ENCODE results near the gene EOMES. TPM values are rescaled to one million over a fixed set of nuclear protein-coding genes. Genes with fewer than 3 reads are reported as not detected.

The EOMES gene
- total RNA-seq, 5 donors from 2014 or later (not counting 1 experiment from before 2014, with no cell fraction given) = 6.2 to 22.8 (median 14.4) TPM

DNA sequence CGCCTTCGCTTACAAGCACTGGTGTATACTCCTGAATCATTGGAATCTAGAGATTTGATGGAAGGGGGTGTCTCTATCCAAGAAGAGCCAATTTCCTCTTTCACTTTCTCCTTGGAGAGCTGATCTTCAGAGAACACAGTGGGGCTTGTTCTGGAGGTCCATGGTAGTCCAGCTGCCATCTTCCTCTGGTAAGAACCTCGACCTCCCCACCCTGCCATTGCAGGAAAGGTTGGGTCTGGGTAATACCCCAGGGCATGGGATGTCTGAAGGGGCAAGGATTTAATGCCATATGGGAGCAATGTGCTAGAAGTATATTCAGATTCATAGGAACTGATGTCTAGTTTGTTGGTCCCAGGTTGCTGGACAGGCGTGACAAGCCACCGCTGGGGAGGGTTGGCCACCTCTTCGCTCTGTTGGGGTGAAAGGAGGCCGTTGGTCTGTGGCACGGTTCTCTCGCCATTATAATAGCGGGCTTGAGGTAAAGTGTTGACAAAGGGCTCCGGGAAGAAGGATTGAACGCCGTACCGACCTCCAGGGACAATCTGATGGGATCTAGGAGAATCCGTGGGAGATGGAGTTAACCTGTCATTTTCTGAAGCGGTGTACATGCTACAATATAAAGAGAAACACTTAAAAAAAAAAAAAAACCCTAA, 4.8 kb downstream of the EOMES start:
- Mint-ChIP-seq H3K4me1 (peaks cover 38 to 46% (median 43%) of the 10 kb centered on the region in 3 donors), H3K4me3 (peak overlapping the region; percentile 13 to 84 (median 25)), H3K27me3 (peaks cover 33 to 56% of the 10 kb centered on the region in 2 donors), H3K27ac (peak overlapping the region; percentile 7 to 74), H3K9me3 (no peaks in the 10 kb centered on the region), H3K36me3 (peaks cover 6% of the 10 kb centered on the region)
- Histone ChIP-seq H3K4me3 (ENCODE audit: control insufficient read depth in 1 of 2, extremely low read depth in 1 of 2, low read length in 1 of 2) (peak overlapping the region in 1 of 2 donors; percentile 21), H3K27ac (ENCODE audit: low read length) (peak overlapping the region; percentile 69), H3K4me1 (ENCODE audit: control insufficient read depth in 1 of 2, extremely low read depth in 1 of 2, insufficient read depth in 2 of 2, low read length in 2 of 2) (peaks cover 17 to 48% of the 10 kb centered on the region in 2 experiments), H3K27me3 (replicated peaks in 1 of 2; ENCODE audit: control insufficient read depth in 2 of 2, extremely low read depth in 1 of 2, insufficient read depth in 2 of 2, low read length in 1 of 2) (peaks cover 25 to 47% of the 10 kb centered on the region in 2 experiments), H3K36me3 (ENCODE audit: control insufficient read depth in 2 of 2, extremely low read depth in 1 of 2, insufficient read depth in 1 of 2, low read length in 1 of 2) (peaks cover 0 to 16% of the 10 kb centered on the region in 2 donors), H3K9me3 (no peaks in the 10 kb centered on the region)
- POLR2A ChIA-PET = interaction anchor here in 1 of 2 donors (0.6 kb wide), 1 partner anchor 351 kb away, joined by 9 read pairs; no protein-coding TSS in a partner anchor
- CTCF ChIA-PET = interaction anchor here in 1 of 2 donors (2.5 kb wide), 1 partner anchor 610 kb away, joined by 19 read pairs; no protein-coding TSS in a partner anchor
- ATAC-seq (replicated peaks in 1 of 4) = no peak
- no peak for DNase-seq
- WGBS (ENCODE audit: insufficient coverage) = 79% methylated on average over 6 of the region's 16 CpGs

GRCh38 chr3:27716309-27716708, 5.8 kb downstream of the EOMES start:
- Histone ChIP-seq H3K27ac (ENCODE audit: low read length) (peak overlapping the region; percentile 69), H3K4me3 (ENCODE audit: control insufficient read depth in 1 of 2, extremely low read depth in 1 of 2, low read length in 1 of 2) (peak overlapping the region in 1 of 2 donors; percentile 21), H3K4me1 (ENCODE audit: control insufficient read depth in 1 of 2, extremely low read depth in 1 of 2, insufficient read depth in 2 of 2, low read length in 2 of 2) (peaks cover 17 to 50% of the 10 kb centered on the region in 2 experiments), H3K36me3 (ENCODE audit: control insufficient read depth in 2 of 2, extremely low read depth in 1 of 2, insufficient read depth in 1 of 2, low read length in 1 of 2) (peaks cover 0 to 16% of the 10 kb centered on the region in 2 donors), H3K9me3 (no peaks in the 10 kb centered on the region), H3K27me3 (replicated peaks in 1 of 2; ENCODE audit: control insufficient read depth in 2 of 2, extremely low read depth in 1 of 2, insufficient read depth in 2 of 2, low read length in 1 of 2) (peaks cover 25 to 49% of the 10 kb centered on the region in 2 experiments)
- Mint-ChIP-seq H3K27ac (peak overlapping the region in 1 of 2 donors; percentile 77), H3K36me3 (peaks cover 6% of the 10 kb centered on the region), H3K4me1 (peaks cover 40 to 45% (median 44%) of the 10 kb centered on the region in 3 donors), H3K9me3 (no peaks in the 10 kb centered on the region), H3K27me3 (peaks cover 36 to 57% of the 10 kb centered on the region in 2 donors), H3K4me3 (peak overlapping the region; percentile 34 to 97 (median 62))
- ATAC-seq (replicated peaks in 1 of 4) (no peak), DNase-seq (no peak)
- POLR2A ChIA-PET = interaction anchor here (0.5 to 1.0 kb wide), 5 partner anchors 11 to 625 kb away, joined by 3 to 11 read pairs (median 5); no protein-coding TSS in a partner anchor
- CTCF ChIA-PET = interaction anchor here in 1 of 2 donors (0.6 to 2.5 kb wide), 4 partner anchors 570 to 611 kb away, joined by 3 to 19 read pairs (median 5); no protein-coding TSS in a partner anchor
- 67% methylated on average over 1 of the region's 3 CpGs for WGBS (ENCODE audit: insufficient coverage)

GRCh38 chr3:27715863-27716262, 6.3 kb downstream of the EOMES start:
- H3K9me3 ChIP-seq = no peaks in the 10 kb centered on the region
- Mint-ChIP-seq H3K27me3 (peaks cover 34 to 53% of the 10 kb centered on the region in 2 donors), H3K4me1 (peaks cover 37 to 41% (median 40%) of the 10 kb centered on the region in 3 donors), H3K36me3 (peaks cover 6% of the 10 kb centered on the region), H3K9me3 (no peaks in the 10 kb centered on the region), H3K4me3 (peak overlapping the region; percentile 34 to 97 (median 62)), H3K27ac (peak overlapping the region; percentile 68 to 77)
- peak overlapping the region; percentile 69 for H3K27ac ChIP-seq (ENCODE audit: low read length)
- POLR2A ChIA-PET = interaction anchor here in 1 of 2 donors (0.5 to 1.0 kb wide), 4 partner anchors 10 to 625 kb away, joined by 3 to 11 read pairs (median 4); no protein-coding TSS in a partner anchor
- CTCF ChIA-PET = interaction anchor here in 1 of 2 donors (1.2 to 2.5 kb wide), 3 partner anchors 572 to 611 kb away, joined by 3 to 19 read pairs (median 7); no protein-coding TSS in a partner anchor
- peak overlapping the region in 1 of 2 donors; percentile 21 for H3K4me3 ChIP-seq (ENCODE audit: control insufficient read depth in 1 of 2, extremely low read depth in 1 of 2, low read length in 1 of 2)
- ATAC-seq (replicated peaks in 1 of 4) = no peak
- peaks cover 0 to 16% of the 10 kb centered on the region in 2 donors for H3K36me3 ChIP-seq (ENCODE audit: control insufficient read depth in 2 of 2, extremely low read depth in 1 of 2, insufficient read depth in 1 of 2, low read length in 1 of 2)
- no CpG with 5 or more reads among the region's 4 CpGs for WGBS (ENCODE audit: insufficient coverage)
- no peak for DNase-seq
- peaks cover 15 to 45% of the 10 kb centered on the region in 2 experiments for H3K4me1 ChIP-seq (ENCODE audit: control insufficient read depth in 1 of 2, extremely low read depth in 1 of 2, insufficient read depth in 2 of 2, low read length in 2 of 2)
- peaks cover 25 to 45% of the 10 kb centered on the region in 2 experiments for H3K27me3 ChIP-seq (replicated peaks in 1 of 2; ENCODE audit: control insufficient read depth in 2 of 2, extremely low read depth in 1 of 2, insufficient read depth in 2 of 2, low read length in 1 of 2)

DNA sequence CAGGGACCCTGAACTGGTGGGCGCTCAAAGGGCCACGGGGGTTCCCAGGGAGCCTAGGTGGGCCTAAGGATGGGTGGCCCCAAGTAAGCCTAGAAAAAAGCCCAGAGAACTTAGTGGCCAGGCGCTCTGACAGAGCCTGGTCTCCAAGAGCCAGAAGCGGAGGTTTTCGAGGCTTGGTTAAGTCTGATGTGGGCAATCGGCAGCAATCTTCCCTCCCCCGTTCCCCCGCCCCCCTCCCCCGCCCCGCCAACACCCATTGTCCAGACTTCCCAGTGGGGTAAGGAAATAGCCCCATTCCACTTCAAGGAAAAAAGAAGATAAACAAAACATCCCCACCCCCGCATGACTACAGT, 6.7 kb downstream of the EOMES start:
- H3K4me1 Mint-ChIP-seq = peaks cover 36 to 38% (median 37%) of the 10 kb centered on the region in 3 donors
- H3K36me3 ChIP-seq (ENCODE audit: control insufficient read depth in 2 of 2, extremely low read depth in 1 of 2, insufficient read depth in 1 of 2, low read length in 1 of 2) = peaks cover 0 to 16% of the 10 kb centered on the region in 2 donors
- WGBS (ENCODE audit: insufficient coverage) = 31% methylated on average over 2 of the region's 11 CpGs
- no peak for DNase-seq
- peak overlapping the region; percentile 69 for H3K27ac ChIP-seq (ENCODE audit: low read length)
- peaks cover 6% of the 10 kb centered on the region for H3K36me3 Mint-ChIP-seq
- H3K9me3 ChIP-seq = no peaks in the 10 kb centered on the region
- H3K4me3 Mint-ChIP-seq = peak overlapping the region; percentile 93 to 97 (median 93)
- ChIA-PET CTCF (interaction anchor here (1.0 to 2.5 kb wide), 5 partner anchors 572 to 620 kb away, joined by 3 to 19 read pairs (median 4); no protein-coding TSS in a partner anchor), POLR2A (interaction anchor here in 1 of 2 donors (0.7 kb wide), 1 partner anchor 13 kb away, joined by 3 read pairs; no protein-coding TSS in a partner anchor)
- peaks cover 15 to 42% of the 10 kb centered on the region in 2 experiments for H3K4me1 ChIP-seq (ENCODE audit: control insufficient read depth in 1 of 2, extremely low read depth in 1 of 2, insufficient read depth in 2 of 2, low read length in 2 of 2)
- H3K4me3 ChIP-seq (ENCODE audit: control insufficient read depth in 1 of 2, extremely low read depth in 1 of 2, low read length in 1 of 2) = peak overlapping the region; percentile 69 to 100
- no peaks in the 10 kb centered on the region for H3K9me3 Mint-ChIP-seq
- H3K27me3 Mint-ChIP-seq = peaks cover 32 to 50% of the 10 kb centered on the region in 2 donors
- H3K27me3 ChIP-seq (replicated peaks in 1 of 2; ENCODE audit: control insufficient read depth in 2 of 2, extremely low read depth in 1 of 2, insufficient read depth in 2 of 2, low read length in 1 of 2) = peaks cover 25 to 42% of the 10 kb centered on the region in 2 experiments
- no peak for ATAC-seq (replicated peaks in 1 of 4)
- H3K27ac Mint-ChIP-seq = peak overlapping the region; percentile 68 to 77

GRCh38 chr3:27714692-27715453, 7.2 kb downstream of the EOMES start:
- Mint-ChIP-seq H3K9me3 (no peaks in the 10 kb centered on the region), H3K27ac (peak overlapping the region; percentile 87 to 89), H3K4me3 (peak overlapping the region; percentile 93 to 97 (median 93)), H3K27me3 (peaks cover 35 to 50% of the 10 kb centered on the region in 2 donors), H3K4me1 (peaks cover 35 to 38% (median 36%) of the 10 kb centered on the region in 3 donors), H3K36me3 (peaks cover 6% of the 10 kb centered on the region)
- peaks cover 0 to 16% of the 10 kb centered on the region in 2 donors for H3K36me3 ChIP-seq (ENCODE audit: control insufficient read depth in 2 of 2, extremely low read depth in 1 of 2, insufficient read depth in 1 of 2, low read length in 1 of 2)
- peak overlapping the region; percentile 69 to 100 for H3K4me3 ChIP-seq (ENCODE audit: control insufficient read depth in 1 of 2, extremely low read depth in 1 of 2, low read length in 1 of 2)
- no peaks in the 10 kb centered on the region for H3K9me3 ChIP-seq
- H3K4me1 ChIP-seq (ENCODE audit: control insufficient read depth in 1 of 2, extremely low read depth in 1 of 2, insufficient read depth in 2 of 2, low read length in 2 of 2) = peaks cover 15 to 42% of the 10 kb centered on the region in 2 experiments
- peak in 2 of 35 experiments; percentile 11 to 33 for DNase-seq
- peak in 1 of 4 experiments; percentile 18 for ATAC-seq (replicated peaks in 1 of 4)
- peaks cover 25 to 39% of the 10 kb centered on the region in 2 experiments for H3K27me3 ChIP-seq (replicated peaks in 1 of 2; ENCODE audit: control insufficient read depth in 2 of 2, extremely low read depth in 1 of 2, insufficient read depth in 2 of 2, low read length in 1 of 2)
- CTCF ChIA-PET = interaction anchor here (1.0 to 2.5 kb wide), 4 partner anchors 573 to 621 kb away, joined by 3 to 19 read pairs (median 4); no protein-coding TSS in a partner anchor
- H3K27ac ChIP-seq (ENCODE audit: low read length) = peak overlapping the region; percentile 69
- 10% methylated on average over 33 of the region's 52 CpGs for WGBS (ENCODE audit: insufficient coverage)
- POLR2A ChIA-PET = no interaction called here

Data from T-cell (primary cell).